MM.1S (cell line): ENCODE data around the gene PCDHAC1.

Experiments
- DNase-seq: peaks from one replicate; pipeline ENCODE4 v3.0.0-alpha.2; 2015
- H2AFZ ChIP-seq: fragments of 300-600 bp; sonication (generic); 2 replicates; pipeline ENCODE4 v1.6.0; 2016; ENCODE audit warnings: antibody characterized with exemption, low read length
- H3F3A ChIP-seq: fragments of 300-600 bp; sonication (generic); 2 replicates; pipeline ENCODE4 v1.6.1; 2016; ENCODE audit warnings: mild to moderate bottlenecking, antibody characterized with exemption, low read length, moderate library complexity, mixed read lengths; ENCODE audit not compliant: insufficient read depth
- H3K27ac ChIP-seq: fragments of 300-600 bp; sonication (generic); 2 replicates; pipeline ENCODE4 v1.5.1; 2016; ENCODE audit warnings: mild to moderate bottlenecking, low read length
- H3K27me3 ChIP-seq: fragments of 300-600 bp; sonication (generic); replicated peaks from 2 replicates; pipeline ENCODE4 v1.6.0; 2016; ENCODE audit warnings: low read length; ENCODE audit not compliant: insufficient read depth
- H3K36me3 ChIP-seq: fragments of 300-600 bp; sonication (generic); replicated peaks from 2 replicates; pipeline ENCODE4 v1.6.1; 2016; ENCODE audit warnings: mild to moderate bottlenecking, low read length, mixed read lengths; ENCODE audit not compliant: insufficient read depth
- H3K4me1 ChIP-seq: fragments of 300-600 bp; sonication (generic); 2 replicates; pipeline ENCODE4 v1.6.1; 2016; ENCODE audit warnings: low read length, mixed read lengths
- H3K4me2 ChIP-seq: fragments of 300-600 bp; sonication (generic); 2 replicates; pipeline ENCODE4 v1.6.0; 2016; ENCODE audit warnings: low read depth, low read length
- H3K4me3 ChIP-seq: fragments of 300-600 bp; sonication (generic); 2 replicates; pipeline ENCODE4 v1.5.1; 2016; ENCODE audit warnings: low read length, mixed read lengths
- H3K79me2 ChIP-seq: fragments of 300-600 bp; sonication (generic); 2 replicates; pipeline ENCODE4 v1.6.1; 2016; ENCODE audit warnings: mixed run types, low read length, mixed read lengths
- H3K9ac ChIP-seq: fragments of 300-600 bp; sonication (generic); 2 replicates; pipeline ENCODE4 v1.6.1; 2016; ENCODE audit warnings: low read length, mixed read lengths
- H3K9me2 ChIP-seq: fragments of 300-600 bp; sonication (generic); replicated peaks from 2 replicates; pipeline ENCODE4 v1.6.1; 2016; ENCODE audit warnings: mild to moderate bottlenecking, low read length, mixed read lengths; ENCODE audit not compliant: insufficient read depth
- H3K9me3 ChIP-seq: fragments of 300-600 bp; sonication (generic); replicated peaks from 2 replicates; pipeline ENCODE4 v1.6.1; 2016; ENCODE audit warnings: mild to moderate bottlenecking, low read length, mixed read lengths; ENCODE audit not compliant: insufficient read depth
- H4K20me1 ChIP-seq: fragments of 300-600 bp; sonication (generic); 2 replicates; pipeline ENCODE4 v1.6.1; 2016; ENCODE audit warnings: mild to moderate bottlenecking, low read length, moderate library complexity, mixed read lengths; ENCODE audit not compliant: insufficient read depth
- CTCF ChIP-seq: fragments of 300-600 bp; sonication (generic); IDR thresholded peaks from 2 replicates; pipeline ENCODE4 v1.5.1; 2016; ENCODE audit warnings: antibody characterized with exemption, low read length, mixed read lengths
- EZH2 ChIP-seq: fragments of 300-600 bp; sonication (generic); optimal IDR thresholded peaks from 2 replicates; pipeline ENCODE3; 2017; ENCODE audit warnings: low read depth, mild to moderate bottlenecking, antibody characterized with exemption, low read length, mixed read lengths
- EZH2phosphoT487 ChIP-seq: fragments of 300-600 bp; sonication (generic); IDR thresholded peaks from 2 replicates; pipeline ENCODE4 v1.6.1; 2018; ENCODE audit warnings: antibody characterized with exemption, low read length

The PCDHAC1 gene

GRCh38 chr5:140926443-140927227 is 536 bp downstream of the PCDHAC1 start:
- Histone ChIP-seq H3K4me2 (no peak overlapping the region), H3K79me2 (no peaks in the 10 kb centered on the region), H4K20me1 (no peaks in the 10 kb centered on the region), H3K4me1 (no peaks in the 10 kb centered on the region), H2AFZ (no peak overlapping the region), H3K36me3 (no peaks in the 10 kb centered on the region), H3K4me3 (no peak overlapping the region), H3F3A (no peaks in the 10 kb centered on the region), H3K9me3 (no peaks in the 10 kb centered on the region), H3K9me2 (no peaks in the 10 kb centered on the region), H3K9ac (no peak overlapping the region), H3K27me3 (no peaks in the 10 kb centered on the region), H3K27ac (no peak overlapping the region)
- no peak for DNase-seq
- TF ChIP-seq EZH2: no peak

- no peak overlapping the region for H3K9ac ChIP-seq
- H3K4me1 ChIP-seq: no peaks in the 10 kb centered on the region
- H3K79me2 ChIP-seq: no peaks in the 10 kb centered on the region
- H3K27ac ChIP-seq: no peak overlapping the region
- DNase-seq: no peak
- no peaks in the 10 kb centered on the region for H3F3A ChIP-seq
- no peaks in the 10 kb centered on the region for H3K27me3 ChIP-seq
- H4K20me1 ChIP-seq: no peaks in the 10 kb centered on the region
- no peak overlapping the region for H3K4me2 ChIP-seq
- no peaks in the 10 kb centered on the region for H3K9me3 ChIP-seq
- no peak overlapping the region for H2AFZ ChIP-seq
- TF ChIP-seq EZH2phosphoT487: no peak
- no peak for TF ChIP-seq EZH2
- TF ChIP-seq CTCF: no peak
- no peaks in the 10 kb centered on the region for H3K9me2 ChIP-seq
- H3K4me3 ChIP-seq: no peak overlapping the region
- no peaks in the 10 kb centered on the region for H3K36me3 ChIP-seq
Measured at GRCh38 chr5:140927228-140927573, 1.1 kb downstream of the PCDHAC1 start.

- Histone ChIP-seq H3K9me3 (no peaks in the 10 kb centered on the region), H3K4me2 (no peak overlapping the region), H3F3A (no peaks in the 10 kb centered on the region), H2AFZ (no peak overlapping the region), H3K27ac (no peak overlapping the region), H3K27me3 (no peaks in the 10 kb centered on the region), H3K4me3 (no peak overlapping the region), H3K79me2 (no peaks in the 10 kb centered on the region), H3K36me3 (no peaks in the 10 kb centered on the region), H3K4me1 (no peaks in the 10 kb centered on the region), H3K9ac (no peak overlapping the region), H3K9me2 (no peaks in the 10 kb centered on the region), H4K20me1 (no peaks in the 10 kb centered on the region)
- TF ChIP-seq EZH2phosphoT487 (no peak), EZH2 (no peak), CTCF (no peak)
- no peak for DNase-seq
Measured at GRCh38 chr5:140934964-140935606, 9.0 kb downstream of the PCDHAC1 start.

GRCh38 chr5:140946578-140946977 is 20.5 kb downstream of the PCDHAC1 start:
- DNase-seq: no peak
- Histone ChIP-seq H3K4me2 (no peak overlapping the region), H3K9me3 (no peaks in the 10 kb centered on the region), H3K9me2 (no peaks in the 10 kb centered on the region), H3K4me3 (no peak overlapping the region), H3F3A (no peaks in the 10 kb centered on the region), H3K36me3 (no peaks in the 10 kb centered on the region), H4K20me1 (no peaks in the 10 kb centered on the region), H3K4me1 (no peaks in the 10 kb centered on the region), H3K79me2 (no peaks in the 10 kb centered on the region), H3K9ac (no peak overlapping the region), H3K27ac (no peak overlapping the region), H2AFZ (no peak overlapping the region), H3K27me3 (no peaks in the 10 kb centered on the region)
- TF ChIP-seq CTCF: no peak
- no peak for TF ChIP-seq EZH2phosphoT487
- no peak for TF ChIP-seq EZH2
